Ishikawa (cell line): Measurements from ENCODE around the gene JMJD8.

Source experiments
- CEBPB ChIP-seq: IDR thresholded peaks from 2 replicates; pipeline ENCODE4 v1.6.1; 2012
- MAX ChIP-seq: IDR thresholded peaks from 2 replicates; pipeline ENCODE4 v1.6.1; 2012
- NFIC ChIP-seq: IDR thresholded peaks from 2 replicates; pipeline ENCODE4 v1.6.1; 2012
- REST ChIP-seq: IDR thresholded peaks from 2 replicates; pipeline ENCODE4 v1.6.1; 2012; ENCODE audit warnings: low read depth, mild to moderate bottlenecking
- TAF1 ChIP-seq: IDR thresholded peaks from 2 replicates; pipeline ENCODE4 v1.6.1; 2012; ENCODE audit warnings: low read depth, mild to moderate bottlenecking
- TEAD4 ChIP-seq: IDR thresholded peaks from 2 replicates; pipeline ENCODE4 v1.6.1; 2012
- USF1 ChIP-seq: IDR thresholded peaks from 2 replicates; pipeline ENCODE4 v1.6.1; 2012

- TF ChIP-seq REST, result no peak
- TF ChIP-seq USF1, result no peak
- TF ChIP-seq NFIC, result peak; percentile 25; the same call in 1 of the 2 replicates
- TF ChIP-seq TEAD4, result no peak
- TF ChIP-seq TAF1, result peak; percentile 55; the same call in 1 of the 2 replicates
- TF ChIP-seq MAX, result peak; percentile 79
- TF ChIP-seq CEBPB, result no peak
Observed at GRCh38 chr16:641326-642188, 42.6 kb downstream of the JMJD8 start, which contains the start of gene MCRIP2.
